GM19035 (cell line): Measurements from ENCODE around the gene CFAP210.
"Not testable (repeated sequence)": the region's sequence is repeated elsewhere in the genome, so short reads cannot be mapped to it uniquely, and the experiment has no call there.

Experiments
- ATAC-seq: cut with Tn5 transposase; IDR thresholded peaks from one replicate; pipeline ENCODE4 v1.9.1; 2021; ENCODE audit not compliant: unreplicated experiment

CFAP210 gene

GRCh38 chr2:169713331-169713730 lies 19.1 kb upstream of the CFAP210 start:
- ATAC-seq: no peak

GRCh38 chr2:169712791-169713227 lies 18.6 kb upstream of the CFAP210 start:
- ATAC-seq: no peak

- no peak for ATAC-seq
Measured at GRCh38 chr2:169711751-169712509, 17.7 kb upstream of the CFAP210 start.

DNA sequence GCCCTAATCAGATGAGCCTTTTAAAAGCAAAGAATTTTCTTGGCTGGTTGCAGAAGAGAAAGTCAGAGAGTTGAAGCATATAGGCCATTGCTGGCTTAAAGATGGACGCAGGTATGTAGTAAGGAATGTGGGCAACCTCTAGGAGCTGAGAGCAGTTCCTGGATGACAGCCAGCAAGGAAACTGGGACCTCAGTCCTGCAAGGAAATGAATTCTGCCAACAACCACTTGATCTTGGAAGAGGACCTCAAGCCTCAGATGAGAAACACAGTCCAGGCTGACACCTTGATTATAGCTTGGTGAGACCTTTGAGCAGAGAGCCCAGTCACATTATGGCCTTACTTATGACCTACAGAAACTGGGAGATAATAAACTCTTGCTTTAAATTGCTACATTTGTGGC lies 15.8 kb upstream of the CFAP210 start:
- ATAC-seq: no peak

GRCh38 chr2:169709331-169709730 lies 15.1 kb upstream of the CFAP210 start:
- no peak for ATAC-seq

GRCh38 chr2:169707626-169708025 lies 13.4 kb upstream of the CFAP210 start:
- ATAC-seq: no peak

DNA sequence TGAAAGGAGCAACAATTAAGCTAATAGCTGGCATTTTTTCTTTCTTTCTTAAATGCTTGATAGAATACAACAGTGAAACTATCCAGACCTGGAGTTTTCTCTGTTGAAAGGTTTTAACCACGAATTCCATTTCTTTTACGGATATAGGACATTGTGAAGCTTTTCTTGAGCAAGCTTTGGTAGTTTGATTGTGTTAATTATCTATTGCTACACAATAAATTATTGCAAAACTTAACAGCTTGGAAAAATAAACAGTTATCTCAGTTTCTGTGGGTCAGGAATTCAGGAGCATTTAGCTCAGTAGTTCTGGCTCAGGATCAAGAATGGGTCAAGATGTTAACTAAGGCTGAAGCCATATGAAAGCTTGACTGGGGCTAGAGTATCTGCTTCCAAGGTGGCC lies 11.7 kb upstream of the CFAP210 start:
- ATAC-seq: no peak

DNA sequence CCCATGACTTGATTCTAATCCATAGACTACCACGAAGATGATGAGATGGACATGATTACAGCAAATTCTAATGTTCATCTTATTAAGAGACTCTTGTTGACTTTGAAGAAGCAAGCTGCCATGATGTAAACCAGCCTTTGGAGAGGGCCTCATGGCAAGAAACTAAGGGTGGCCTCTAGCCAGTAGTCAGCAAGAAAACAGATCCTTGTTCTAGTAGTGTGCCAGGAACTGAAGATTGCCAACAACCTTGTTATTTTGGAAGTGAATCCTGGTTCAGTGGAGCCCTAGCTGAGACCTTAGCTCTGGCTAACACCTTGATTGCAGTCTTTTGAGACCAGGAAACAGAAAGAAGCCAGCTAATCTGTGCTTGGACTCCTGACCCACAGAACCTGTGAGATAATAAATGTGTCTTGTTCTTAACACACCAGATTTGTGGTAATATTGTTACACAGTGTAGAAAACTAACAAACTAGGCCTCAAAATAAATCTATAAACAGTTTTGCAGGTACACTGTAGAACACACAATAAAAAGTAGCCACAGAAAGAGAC lies 10.0 kb upstream of the CFAP210 start:
- ATAC-seq: no peak

DNA sequence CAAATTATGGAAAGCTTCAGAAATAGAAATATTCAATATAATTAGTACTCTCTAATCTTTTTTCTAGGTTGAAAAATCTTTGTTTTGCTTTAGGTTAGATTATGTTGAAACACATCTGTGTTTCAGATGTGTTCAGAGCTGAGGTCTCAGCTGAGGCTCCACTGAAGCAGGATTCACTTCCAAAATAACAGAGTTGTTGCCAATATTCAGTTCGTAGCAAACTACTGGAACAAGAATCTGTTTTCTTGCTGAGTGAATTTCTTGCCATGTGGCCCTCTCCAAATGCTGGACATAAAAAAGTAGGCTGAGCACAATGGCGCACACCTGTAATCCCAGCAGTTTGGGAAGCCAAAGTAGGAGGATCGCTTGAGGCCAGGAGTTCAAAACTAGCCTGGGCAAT lies 8.8 kb upstream of the CFAP210 start:
- no peak for ATAC-seq

DNA sequence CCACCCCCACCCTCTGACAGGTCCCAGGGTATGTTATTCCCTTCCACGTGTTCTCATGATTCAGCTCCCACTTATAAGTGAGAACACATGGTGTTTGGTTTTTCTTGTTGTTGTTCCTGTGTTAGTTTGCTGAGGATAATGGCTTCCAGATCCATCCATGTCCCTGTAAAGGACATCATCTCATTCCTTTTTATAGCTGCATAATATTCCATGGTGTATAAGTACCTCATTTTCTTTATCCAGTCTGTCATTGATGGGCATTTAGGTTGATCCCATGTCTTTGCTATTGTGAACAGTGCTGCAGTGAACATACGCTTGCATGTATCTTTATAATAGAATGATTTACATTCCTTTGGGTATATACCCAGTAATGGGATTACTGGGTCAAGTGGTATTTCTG lies 5.0 kb upstream of the CFAP210 start:
- not testable (repeated sequence) for ATAC-seq

DNA sequence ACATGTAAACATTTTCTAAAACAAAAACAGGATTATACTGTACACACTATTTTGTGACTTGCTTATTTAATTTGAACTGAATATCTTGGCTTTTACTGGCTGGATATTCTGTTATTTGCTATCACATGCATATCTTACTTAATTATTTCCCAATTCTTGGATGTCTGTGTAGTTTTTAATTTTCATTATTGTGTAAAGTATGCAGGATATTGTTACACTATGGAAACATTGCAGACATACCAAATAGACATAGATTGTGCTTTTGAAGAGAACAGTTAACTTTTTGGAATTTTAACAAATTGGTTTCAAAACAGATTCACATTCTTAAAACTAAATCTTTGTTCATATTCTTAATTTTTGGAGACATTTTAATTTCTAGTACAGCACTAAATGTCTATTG lies 2.2 kb upstream of the CFAP210 start:
- ATAC-seq: no peak

GRCh38 chr2:169694894-169695260 lies 672 bp upstream of the CFAP210 start:
- ATAC-seq: no peak

- ATAC-seq: no peak
Measured at GRCh38 chr2:169693360-169693759, 845 bp downstream of the CFAP210 start.

- no peak for ATAC-seq
Measured at GRCh38 chr2:169692718-169693117, 1.5 kb downstream of the CFAP210 start.

DNA sequence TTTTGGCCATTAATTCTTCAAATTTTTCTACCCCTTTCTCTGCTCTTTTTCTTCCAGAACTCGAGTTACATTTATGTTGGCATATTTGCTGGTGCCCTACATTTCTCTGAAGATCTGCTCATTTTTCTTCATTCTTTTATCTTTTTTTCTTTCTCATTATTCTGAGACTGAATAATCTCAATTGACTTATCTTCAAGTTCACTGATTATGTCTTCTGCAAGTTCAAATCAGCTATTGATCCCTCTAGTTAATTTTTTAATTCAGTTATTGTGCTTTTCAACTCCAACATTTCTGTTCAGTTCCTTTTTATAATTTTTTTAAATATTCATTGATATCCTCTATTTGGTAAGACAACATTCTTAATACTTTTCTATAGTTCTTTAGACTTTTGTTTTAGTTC lies 3.2 kb downstream of the CFAP210 start:
- no peak for ATAC-seq

DNA sequence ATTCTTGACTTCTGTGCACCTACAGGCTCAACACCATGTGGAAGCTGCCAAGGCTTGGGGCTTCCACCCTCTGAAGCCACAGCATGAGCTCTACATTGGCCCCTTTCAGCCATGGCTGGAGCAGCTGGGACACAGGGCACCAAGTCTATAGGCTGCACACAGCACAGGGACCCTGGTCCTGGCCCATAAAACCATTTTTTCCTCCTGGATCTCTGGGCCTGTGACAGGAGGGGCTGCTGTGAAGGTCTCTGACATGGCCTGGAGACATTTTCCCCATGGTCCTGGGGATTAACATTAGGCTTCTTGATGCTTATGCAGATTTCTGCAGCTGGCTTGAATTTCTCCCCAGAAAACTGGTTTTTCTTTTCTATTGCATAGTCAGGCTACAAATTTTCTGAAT lies 6.3 kb downstream of the CFAP210 start:
- ATAC-seq: not testable (repeated sequence)

DNA sequence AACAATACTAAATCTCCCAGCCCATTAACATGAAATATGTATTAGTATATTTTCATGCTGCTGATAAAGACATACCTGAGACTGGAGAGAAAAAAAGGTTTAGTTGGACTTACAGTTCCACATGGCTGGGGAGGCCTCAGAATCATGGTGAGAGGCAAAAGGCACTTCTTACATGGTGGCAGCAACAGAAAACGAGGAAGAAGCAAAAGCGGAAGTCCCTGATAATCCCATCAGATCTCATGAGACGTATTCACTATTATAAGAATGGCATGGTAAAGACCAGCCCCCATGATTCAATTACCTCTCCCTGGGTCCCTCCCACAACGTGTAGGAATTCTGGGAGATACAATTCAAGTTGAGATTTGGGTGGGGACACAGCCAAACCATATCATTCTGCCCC lies 7.4 kb downstream of the CFAP210 start:
- not testable (repeated sequence) for ATAC-seq

DNA sequence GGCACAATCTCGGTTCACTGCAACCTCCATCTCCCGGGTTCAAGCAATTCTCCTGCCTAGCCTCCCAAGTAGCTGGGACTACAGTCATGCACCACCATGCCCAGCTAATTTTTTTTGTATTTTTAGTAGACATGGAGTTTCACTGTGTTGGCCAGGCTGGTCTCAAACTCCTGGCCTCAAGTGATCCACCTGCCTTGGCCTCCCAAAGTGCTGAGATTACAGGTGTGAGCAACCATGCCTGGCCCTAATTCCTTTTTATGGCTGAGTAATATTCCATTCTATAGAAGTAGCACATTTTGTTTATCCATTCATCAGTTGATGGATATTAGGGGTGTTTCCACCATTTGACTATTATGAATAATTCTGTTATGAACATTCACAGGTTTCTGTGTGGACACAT lies 9.5 kb downstream of the CFAP210 start:
- not testable (repeated sequence) for ATAC-seq

DNA sequence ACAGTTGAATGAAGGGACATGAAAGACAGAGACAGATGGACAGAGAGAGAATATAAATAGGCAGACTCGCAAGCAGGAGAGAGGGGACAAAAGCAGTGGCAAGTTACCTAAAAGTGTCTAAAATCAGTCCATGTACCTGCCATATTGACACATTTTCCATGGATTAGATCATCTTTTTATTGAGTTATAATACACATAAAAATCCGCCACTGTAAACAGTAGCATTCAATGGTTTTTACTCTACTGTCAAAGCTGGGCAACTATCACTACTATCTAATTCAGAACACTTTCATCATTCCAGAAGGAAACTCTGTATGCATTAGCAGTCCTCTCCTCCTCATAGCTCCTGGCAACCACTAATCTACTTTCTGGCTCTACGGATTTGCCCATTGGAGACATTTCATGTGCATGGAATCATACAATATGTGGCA lies 10.1 kb downstream of the CFAP210 start:
- no peak for ATAC-seq

DNA sequence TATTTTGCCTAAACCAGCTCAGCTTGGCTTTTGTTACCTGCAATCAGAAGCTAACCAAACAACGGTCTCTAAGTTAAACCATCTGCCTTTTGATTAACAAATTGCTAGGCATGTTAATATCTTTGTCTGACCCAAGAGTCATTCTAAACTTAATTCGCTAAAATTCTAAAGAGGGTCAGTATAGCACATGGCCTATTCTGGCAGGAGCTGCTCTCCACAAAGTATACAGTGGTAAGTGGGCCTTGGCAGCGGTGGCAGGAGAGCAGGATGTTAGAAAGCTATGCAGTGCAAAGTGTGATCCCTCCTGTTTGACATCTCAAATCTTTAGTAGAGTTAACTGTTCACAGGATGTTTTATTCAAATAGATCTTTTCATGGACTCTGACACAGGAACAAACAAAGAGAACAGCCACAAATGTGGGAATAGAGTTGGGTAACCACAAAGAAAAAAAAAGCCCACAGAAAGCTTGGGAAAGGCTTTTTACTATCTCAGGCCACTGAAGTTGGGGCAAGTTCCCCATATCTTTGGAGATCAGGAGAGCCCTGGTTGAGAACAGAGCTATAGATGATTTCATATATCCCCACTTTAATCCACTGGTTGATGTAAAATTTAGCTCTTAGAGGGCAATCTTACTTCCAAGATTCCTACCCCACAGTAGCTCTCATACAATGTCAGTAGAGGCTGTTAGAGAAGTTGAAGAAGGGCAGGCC lies 10.6 kb downstream of the CFAP210 start:
- no peak for ATAC-seq

DNA sequence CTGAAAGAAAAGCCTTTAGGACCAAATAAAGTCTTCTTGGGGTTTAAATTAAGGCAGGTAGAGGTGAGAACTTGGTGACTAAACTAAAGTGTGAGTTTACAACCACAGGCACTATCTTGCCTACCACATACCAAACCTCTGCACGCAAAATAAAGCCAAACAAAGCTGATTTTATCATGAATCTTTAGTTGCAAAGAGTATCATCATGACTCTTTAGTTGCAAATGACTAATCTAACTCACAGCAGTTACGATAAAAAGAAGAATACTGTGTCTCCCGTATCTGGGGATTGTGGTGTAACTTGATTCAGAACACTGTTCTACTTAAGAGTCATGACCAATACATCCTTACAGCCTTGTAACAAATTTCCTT lies 11.2 kb downstream of the CFAP210 start:
- no peak for ATAC-seq

- ATAC-seq: no peak
Measured at GRCh38 chr2:169676850-169677249, 17.4 kb downstream of the CFAP210 start.
